ENCODE measurements around the gene ASCL4.

DNA sequence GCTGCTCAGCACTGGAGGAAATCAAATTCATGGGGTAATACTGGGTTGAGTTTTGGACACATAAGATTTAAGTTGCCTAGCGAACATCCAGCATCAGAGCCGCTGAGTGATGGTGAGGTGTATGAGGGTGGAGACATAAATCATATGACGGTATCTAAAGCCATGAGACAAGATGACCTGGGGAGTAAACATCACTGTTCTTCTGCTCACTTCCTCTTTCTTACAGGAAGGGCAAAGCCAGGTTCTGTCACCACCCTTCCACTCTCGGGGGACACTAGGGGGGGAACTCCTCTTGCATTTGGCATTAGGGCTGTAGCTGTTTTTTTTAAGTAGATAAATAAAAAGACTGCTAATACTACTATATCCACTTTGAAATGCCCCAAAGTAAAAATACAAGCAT is 37.6 kb upstream of the ASCL4 start:
- TF ChIP-seq CTCF (IDR thresholded peaks at IDR 0.05) (no peak), POLR2A (IDR thresholded peaks at IDR 0.05) (no peak), EP300 (IDR thresholded peaks at IDR 0.05) (no peak), POLR2AphosphoS5 (IDR thresholded peaks at IDR 0.05) (no peak)
